Measurements from ENCODE around the gene PRR29.

Gene PRR29

DNA sequence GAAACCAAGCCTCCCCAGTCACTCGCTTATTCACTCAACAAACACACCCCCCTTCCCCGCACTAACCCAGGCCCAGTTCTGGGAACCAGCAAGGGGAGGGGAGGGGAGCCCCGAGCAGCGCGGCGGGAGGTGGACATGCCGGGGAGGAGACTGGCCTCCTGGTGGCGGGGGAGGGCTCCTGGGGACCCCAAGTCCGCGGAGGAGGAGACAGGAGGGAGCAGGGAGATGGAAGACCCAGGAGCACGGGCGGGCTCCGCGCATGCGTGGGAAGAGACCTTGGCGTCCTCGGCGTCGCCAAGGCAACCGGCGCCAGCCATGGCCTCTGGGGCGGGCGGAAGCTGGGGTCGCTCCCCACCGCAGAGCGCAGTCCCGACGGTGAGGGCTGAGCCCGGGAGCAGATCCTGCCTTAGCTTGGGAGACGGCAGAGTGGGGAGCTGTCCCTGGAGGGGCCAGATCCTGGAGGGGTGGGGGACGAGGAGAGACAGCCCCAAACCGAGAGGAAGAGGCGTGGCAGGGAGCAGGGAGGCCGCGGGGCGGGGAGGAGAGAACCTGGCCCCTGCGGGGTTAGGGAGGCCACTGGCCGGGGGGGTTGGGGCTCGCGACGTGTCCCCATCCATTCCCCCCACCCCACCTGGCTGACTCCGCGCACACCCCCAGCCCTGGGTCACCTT, at the start of gene PRR29:
PRR29 (plus strand) TSS at position 302 of the 671 bp plus-strand sequence; CDS start at position 316, 14 bp downstream.
- DNase-seq (ENCODE audit: low spot score), result peak; percentile 71

DNA sequence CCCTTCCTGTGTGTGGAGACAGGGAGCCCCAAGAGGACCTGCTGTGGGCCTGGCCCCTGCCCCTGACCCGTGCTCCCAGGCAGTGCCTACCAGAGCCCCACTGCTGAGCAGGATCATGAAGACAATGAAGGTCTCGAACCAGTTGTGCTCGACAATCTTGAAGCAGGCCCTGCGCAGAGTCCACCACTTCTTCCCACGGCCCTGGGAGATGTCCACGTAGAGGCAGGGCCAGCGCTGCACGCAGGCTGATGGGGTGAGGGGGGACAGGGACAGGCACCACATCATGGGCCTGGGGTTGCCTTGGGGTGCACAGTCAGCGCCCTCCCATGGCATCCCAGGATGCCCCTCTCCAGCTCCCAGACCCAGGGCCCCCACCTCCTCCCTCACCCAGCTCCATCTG, 49.6 kb upstream of the PRR29 start:
- DNase-seq (ENCODE audit: low spot score), result no peak

GRCh38 chr17:63949576-63950250, 48.4 kb upstream of the PRR29 start:
- no peak for DNase-seq (ENCODE audit: low spot score)

- peak; percentile 36 for DNase-seq (ENCODE audit: low spot score)
Measured at GRCh38 chr17:63950940-63951907, 46.9 kb upstream of the PRR29 start.

DNA sequence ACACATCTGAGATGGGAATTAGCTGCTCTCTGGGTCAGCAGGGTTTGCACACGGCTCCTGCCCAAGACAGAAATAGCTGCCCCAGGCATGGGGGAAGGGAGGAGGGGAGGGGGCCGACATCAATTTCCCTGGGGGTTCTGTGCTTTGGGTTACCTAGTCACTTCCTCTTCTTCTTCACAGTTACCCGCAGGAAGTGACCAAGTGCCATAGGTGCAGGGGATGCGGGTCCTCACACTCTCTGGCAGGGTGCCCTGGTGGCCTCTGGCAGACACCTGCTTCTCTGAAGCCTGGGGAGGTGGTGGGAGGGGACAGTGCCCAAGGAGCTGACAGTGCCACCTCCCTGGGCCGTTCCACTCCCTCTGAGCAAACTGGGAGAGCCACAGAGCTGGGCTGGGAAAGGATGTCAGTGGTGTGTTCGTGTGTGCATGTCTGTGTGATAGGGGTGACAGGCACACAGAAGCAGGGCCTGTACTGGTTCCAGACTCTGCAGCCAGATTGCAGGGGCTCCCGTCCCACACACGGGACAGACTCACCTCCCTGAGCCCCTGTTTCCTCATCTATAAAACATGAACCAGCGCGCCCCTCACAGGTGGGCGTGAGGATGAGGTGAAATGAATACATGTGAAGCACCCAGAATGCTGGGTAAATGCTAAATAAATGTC, 43.6 kb upstream of the PRR29 start:
- DNase-seq (ENCODE audit: low spot score), result peak; percentile 42

- no peak for DNase-seq (ENCODE audit: low spot score)
Measured at GRCh38 chr17:63955232-63955631, 42.9 kb upstream of the PRR29 start.

GRCh38 chr17:63955791-63956190, 42.4 kb upstream of the PRR29 start:
- no peak for DNase-seq (ENCODE audit: low spot score)

GRCh38 chr17:63956296-63956920, 41.7 kb upstream of the PRR29 start:
- no peak for DNase-seq (ENCODE audit: low spot score)

DNA sequence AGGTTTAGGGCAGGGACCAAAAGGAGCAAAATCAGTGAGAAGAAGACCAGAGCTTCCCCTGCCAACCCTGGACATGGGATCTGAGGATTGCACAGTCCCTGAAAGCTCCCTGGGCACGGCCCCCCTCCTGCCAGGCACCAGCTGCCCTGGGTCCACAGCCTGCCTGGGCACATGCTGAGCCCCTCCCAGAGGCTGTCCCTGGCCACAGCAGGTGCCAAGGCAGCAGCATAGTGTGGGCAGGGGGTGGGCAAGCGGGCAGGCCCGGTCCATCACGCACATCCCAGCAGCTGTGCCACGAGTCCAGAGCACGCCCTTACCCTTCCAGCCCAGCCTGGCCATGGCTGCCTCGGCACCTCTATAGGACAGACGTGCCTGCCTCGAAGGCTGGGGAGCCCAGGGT, 38.1 kb upstream of the PRR29 start:
- no peak for DNase-seq (ENCODE audit: low spot score)

DNA sequence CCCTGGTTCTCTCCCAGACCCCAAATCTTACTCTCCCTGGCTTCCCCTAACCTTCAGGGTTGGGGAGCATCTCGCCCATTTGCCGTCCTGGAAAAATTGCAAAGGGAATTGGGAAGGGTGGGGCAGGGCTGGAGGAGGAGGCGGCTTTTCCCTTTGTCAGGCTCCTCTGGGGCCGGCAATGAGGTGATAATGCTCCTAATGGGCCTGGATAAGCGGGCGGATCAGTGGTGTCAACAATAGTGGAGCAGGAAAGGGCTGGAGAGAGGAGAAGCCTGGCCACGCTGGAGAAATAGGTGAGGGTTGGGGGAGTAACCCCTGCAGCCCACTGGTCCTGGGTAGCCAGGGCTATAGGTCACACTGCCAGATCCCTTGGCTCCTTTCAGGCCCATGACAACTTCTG, 37.7 kb upstream of the PRR29 start:
- no peak for DNase-seq (ENCODE audit: low spot score)

GRCh38 chr17:63961355-63962212, 36.6 kb upstream of the PRR29 start:
- DNase-seq (ENCODE audit: low spot score), result peak; percentile 14

- no peak for DNase-seq (ENCODE audit: low spot score)
Measured at GRCh38 chr17:63962298-63962744, 35.8 kb upstream of the PRR29 start.

DNA sequence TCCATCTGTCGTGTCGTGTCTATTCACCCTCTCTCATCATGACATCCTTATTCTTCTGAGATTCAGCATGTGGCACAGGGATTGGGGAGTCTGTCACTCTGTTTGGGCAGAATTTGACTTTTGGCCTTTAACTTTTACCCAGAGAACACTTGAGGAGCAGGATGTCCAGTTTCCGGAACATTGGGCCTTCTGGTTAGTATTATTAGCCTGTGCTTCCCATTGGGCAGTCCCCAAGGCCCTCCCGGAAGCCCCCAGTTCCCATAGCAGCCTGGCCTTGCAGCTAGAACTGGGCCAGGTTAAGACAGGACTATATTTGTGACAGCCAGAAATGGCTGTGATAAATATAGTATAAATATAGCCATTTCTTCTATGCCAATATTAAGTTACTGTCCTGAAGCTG, 35.0 kb upstream of the PRR29 start:
- DNase-seq (ENCODE audit: low spot score), result no peak

DNA sequence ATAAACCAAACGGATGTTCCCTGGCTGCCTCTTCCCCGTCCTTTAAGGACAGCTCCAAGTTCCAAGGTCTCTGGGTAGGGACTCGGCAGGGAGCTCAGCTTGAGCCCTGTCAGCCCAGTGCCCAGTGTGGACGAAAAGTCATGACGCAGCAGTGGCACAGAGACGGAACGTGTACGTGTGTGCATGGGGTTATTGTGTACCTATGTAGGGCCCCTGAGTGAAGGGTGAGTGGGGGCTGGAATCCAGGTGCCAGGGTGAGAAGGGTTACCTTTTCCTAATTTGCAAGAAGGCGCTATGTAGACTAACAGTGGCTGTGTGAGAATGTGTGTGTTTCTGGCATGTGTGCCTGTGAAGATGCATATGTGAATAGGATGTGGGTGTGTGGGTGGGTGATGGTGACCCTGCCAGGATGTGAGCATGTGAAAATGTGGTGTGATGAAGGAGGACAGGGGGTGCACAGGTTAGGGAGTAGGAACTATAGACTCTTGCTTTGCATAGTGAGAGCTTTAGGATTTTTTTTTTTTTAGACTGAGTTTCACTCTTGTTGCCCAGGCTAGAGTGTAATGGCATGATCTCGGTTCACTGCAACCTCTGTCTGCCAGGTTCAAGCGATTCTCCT, 31.4 kb upstream of the PRR29 start:
- peak; percentile 21 for DNase-seq (ENCODE audit: low spot score)

GRCh38 chr17:63967953-63968352, 30.2 kb upstream of the PRR29 start:
- DNase-seq (ENCODE audit: low spot score), result no peak

- no peak for DNase-seq (ENCODE audit: low spot score)
Measured at GRCh38 chr17:63969278-63969677, 28.9 kb upstream of the PRR29 start.

DNA sequence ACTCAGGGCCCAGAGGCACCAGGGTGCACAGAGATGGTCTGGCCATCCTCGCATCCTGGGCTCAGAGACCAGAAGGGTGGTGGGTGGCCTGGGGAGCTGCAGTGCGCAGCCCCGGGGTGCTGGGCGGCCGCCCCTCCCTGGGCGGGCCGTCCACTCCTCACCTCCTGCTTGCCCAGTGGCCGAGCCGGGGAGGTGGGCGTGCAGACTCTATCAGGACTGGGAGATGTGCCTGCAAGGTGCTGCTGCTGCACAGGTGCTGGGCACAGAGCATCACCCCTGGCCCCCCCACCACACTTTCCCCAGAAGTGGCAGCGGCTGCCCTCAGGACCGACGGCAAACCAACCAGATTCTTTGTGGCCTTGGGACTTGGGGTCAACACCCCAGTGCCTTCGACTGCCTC, 25.4 kb upstream of the PRR29 start, which contains the start of gene SCN4A:
SCN4A (minus strand) TSS at position 123 of the 400 bp plus-strand sequence; CDS start at position 46, 77 bp downstream.
- no peak for DNase-seq (ENCODE audit: low spot score)

DNA sequence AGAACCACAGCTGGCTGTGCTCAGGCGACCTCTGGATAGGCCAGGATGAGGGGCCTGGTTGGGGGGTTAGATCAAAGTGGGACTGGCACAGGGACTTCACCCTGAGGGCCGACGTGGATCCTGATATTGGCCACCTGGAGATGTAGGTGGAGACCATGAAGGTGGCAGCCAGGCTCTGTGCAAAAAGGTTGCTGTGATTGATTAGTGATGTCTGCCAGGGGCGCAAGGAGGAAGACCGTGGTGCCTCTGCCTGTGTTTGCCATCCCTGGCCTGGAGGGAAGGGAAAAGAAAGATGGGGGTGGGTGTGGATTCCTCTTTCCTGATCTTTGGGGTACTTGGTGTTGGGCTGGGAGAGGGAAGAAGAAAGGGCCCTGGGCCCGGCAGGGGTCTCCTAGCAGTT, 24.9 kb upstream of the PRR29 start:
- DNase-seq (ENCODE audit: low spot score), result no peak

GRCh38 chr17:63973930-63974593, 24.1 kb upstream of the PRR29 start:
- no peak for DNase-seq (ENCODE audit: low spot score)

All from CD4-positive, alpha-beta T cell treated with Interleukin-6 at 100 ng/mL for 8 hours (primary cell).